Endothelial cell of umbilical vein (primary cell): ENCODE data around the gene PCP4L1. TPM values are rescaled to one million over a fixed set of nuclear protein-coding genes. Genes with fewer than 3 reads are reported as not detected.

Source experiments
- BruUV-seq: library from RNA; stranded (reverse); fragments of 400-500 nt; replicated peaks from 2 replicates; lab custom pipeline; 2021; lab: Mats Ljungman, UMichigan
- CTCF ChIA-PET: fragments of 300-600, 350-600 bp; sonication (Branson Sonifier 250); formaldehyde crosslinking; loops from one replicate; lab custom pipeline; 2021; ENCODE audit warnings: antibody characterized with exemption, inconsistent platforms; lab: Charles Lee
- POLR2A ChIA-PET: fragments of 300-600, 350-600 bp; sonication (Branson Sonifier 250); formaldehyde crosslinking; loops from one replicate; lab custom pipeline; 2021; ENCODE audit warnings: antibody characterized with exemption, inconsistent platforms; lab: Charles Lee
- DNase-seq: peaks from one replicate; pipeline ENCODE4 v3.0.0-alpha.2; 2011; ENCODE audit warnings: low read depth, low spot score
- FAIRE-seq: peaks from 2 replicates; lab custom pipeline; 2011; peaks lifted over from hg19 to GRCh38; lab: Jason Lieb, UNC
- H2AFZ ChIP-seq: 2 replicates; pipeline ENCODE4 v1.6.0; 2012; ENCODE audit warnings: low read depth, low read length, control low read depth, inconsistent platforms
- H3K27ac ChIP-seq: 2 replicates; pipeline ENCODE4 v1.5.1; 2011; ENCODE audit warnings: low read depth, mild to moderate bottlenecking, control low read depth, low read length, moderate library complexity; ENCODE audit not compliant: insufficient read depth
- H3K27me3 ChIP-seq, 2 experiments: 2 replicates each; pipeline versions ENCODE4 v1.6.0 to v1.6.1; 2011; ENCODE audit warnings: low read length in 2 of 2, mixed read lengths in 1 of 2; ENCODE audit not compliant: control insufficient read depth in 2 of 2, insufficient read depth in 2 of 2
- H3K36me3 ChIP-seq, 2 experiments: 2 replicates in 1 of 2; 3 replicates in 1 of 2; pipeline ENCODE4 v1.5.1; 2011; ENCODE audit warnings: low read length in 2 of 2, mild to moderate bottlenecking in 1 of 2, moderate library complexity in 1 of 2; ENCODE audit not compliant: control insufficient read depth in 2 of 2, insufficient read depth in 2 of 2; ENCODE audit errors: extremely low read depth in 1 of 2
- H3K4me1 ChIP-seq: 3 replicates; pipeline ENCODE4 v1.5.1; 2011; ENCODE audit warnings: mild to moderate bottlenecking, low read length; ENCODE audit not compliant: control insufficient read depth, insufficient read depth; ENCODE audit errors: extremely low read depth
- H3K4me2 ChIP-seq: 2 replicates; pipeline ENCODE4 v1.6.1; 2011; ENCODE audit warnings: low read length, control low read depth, mixed read lengths; ENCODE audit not compliant: insufficient read depth
- H3K4me3 ChIP-seq, 3 experiments: fragments of 200-600 bp in 1 of 3; sonication (generic), shearing (Covaris generic) in 1 of 3; replicated peaks in 1 of 3; 2 replicates each; pipeline ENCODE4 v1.5.1; 2011 to 2016; ENCODE audit warnings: control low read depth in 3 of 3, low read length in 3 of 3, mild to moderate bottlenecking in 2 of 3, inconsistent platforms in 1 of 3, low read depth in 1 of 3, moderate library complexity in 1 of 3; ENCODE audit not compliant: insufficient read depth in 1 of 3
- H3K79me2 ChIP-seq: 2 replicates; pipeline ENCODE4 v1.6.0; 2012; ENCODE audit warnings: low read length, inconsistent platforms; ENCODE audit not compliant: control insufficient read depth, insufficient read depth
- H3K9ac ChIP-seq: replicated peaks from 2 replicates; pipeline ENCODE3; 2011; ENCODE audit warnings: low read length, control low read depth; ENCODE audit not compliant: insufficient read depth; ENCODE audit errors: extremely low read depth
- H3K9me1 ChIP-seq: replicated peaks from 3 replicates; pipeline ENCODE4 v1.6.0; 2011; ENCODE audit warnings: mild to moderate bottlenecking, low read length; ENCODE audit not compliant: control insufficient read depth, insufficient read depth; ENCODE audit errors: extremely low read depth
- H3K9me3 ChIP-seq: replicated peaks from 2 replicates; pipeline ENCODE4 v1.5.1; 2012; ENCODE audit warnings: low read length, inconsistent platforms; ENCODE audit not compliant: control insufficient read depth, insufficient read depth
- H4K20me1 ChIP-seq: replicated peaks from 2 replicates; pipeline ENCODE3; 2011; ENCODE audit warnings: mild to moderate bottlenecking, low read length; ENCODE audit not compliant: control insufficient read depth, insufficient read depth; ENCODE audit errors: extremely low read depth
- CTCF ChIP-seq, 2 donors: IDR thresholded peaks; 1 replicate in 1 of 2; 2 replicates in 1 of 2; pipeline ENCODE4 v1.5.1; 2011; ENCODE audit warnings: low read length in 2 of 2, mild to moderate bottlenecking in 2 of 2, moderate library complexity in 2 of 2, control low read depth in 1 of 2, inconsistent platforms in 1 of 2, low read depth in 1 of 2; ENCODE audit not compliant: insufficient read depth in 1 of 2; ENCODE audit errors: extremely low read depth in 1 of 2
- EZH2 ChIP-seq: IDR thresholded peaks from 2 replicates; pipeline ENCODE4 v1.6.1; 2012; ENCODE audit warnings: borderline replicate concordance, low read depth, mild to moderate bottlenecking, moderate library complexity, low read length, inconsistent platforms; ENCODE audit not compliant: severe bottlenecking
- FOS ChIP-seq: IDR thresholded peaks from 2 replicates; pipeline ENCODE4 v1.6.1; 2011; ENCODE audit warnings: mild to moderate bottlenecking, low read length, moderate library complexity, borderline replicate concordance; ENCODE audit not compliant: insufficient read depth
- GATA2 ChIP-seq: IDR thresholded peaks from 2 replicates; pipeline ENCODE4 v1.7.0; 2011; ENCODE audit warnings: low read depth, mild to moderate bottlenecking, moderate library complexity, mixed read lengths, low read length; ENCODE audit not compliant: insufficient read length, insufficient read depth
- MAX ChIP-seq: IDR thresholded peaks from 2 replicates; pipeline ENCODE4 v1.6.1; 2011; ENCODE audit not compliant: insufficient read depth, insufficient read length
- MYC ChIP-seq: IDR thresholded peaks from one replicate; pipeline ENCODE4 v1.6.1; 2011; ENCODE audit warnings: mild to moderate bottlenecking, low read depth, low read length
- POLR2A ChIP-seq: IDR thresholded peaks from 2 replicates; pipeline ENCODE4 v1.6.1; 2012; ENCODE audit warnings: low read depth, mild to moderate bottlenecking, control low read depth, low read length
- POLR2AphosphoS5 ChIP-seq: IDR thresholded peaks from 2 replicates; pipeline ENCODE4 v1.6.1; 2012; ENCODE audit warnings: low read depth, mild to moderate bottlenecking, control low read depth, low read length, moderate library complexity; ENCODE audit not compliant: insufficient read depth
- dilution Hi-C: fragments of 300-500 bp; cut with MboI; formaldehyde crosslinking; loops from one replicate; pipeline ENCODE4 v1.15.0; 2019; ENCODE audit warnings: low sequenced_read_pairs; ENCODE audit not compliant: extremely low pct_ligation_motif_present
- intact Hi-C: fragments of 100-400 bp; cut with micrococcal nuclease; formaldehyde crosslinking; loops from one replicate; pipeline ENCODE4 v1.10.0; 2022
- polyA plus RNA-seq, 4 experiments: library from polyadenylated mRNA; depleted of rRNA in 3 of 4; stranded (reverse) in 3 of 4; unstranded in 1 of 4; fragments of >200 nt; gene quantifications; 2 replicates each; pipeline versions ENCODE4 v1.2.1 to v1.2.3, GENCODE V29; 2011 to 2012; ENCODE audit warnings: missing spikeins in 1 of 4
- total RNA-seq: library from RNA; stranded (reverse); gene quantifications from 2 replicates; pipeline ENCODE4 v1.2.3, GENCODE V29; 2021

Gene PCP4L1
- total and polyA plus RNA-seq, 2 donors (not counting 3 experiments of a cell fraction or from before 2014, with no cell fraction given) = not detected

GRCh38 chr1:161285113-161285512 is 26.6 kb downstream of the PCP4L1 start:
- no peak overlapping the region for H3K9ac ChIP-seq
- TF ChIP-seq MAX (no peak), EZH2 (no peak), MYC (no peak), FOS (no peak), POLR2AphosphoS5 (no peak), POLR2A (no peak), CTCF (IDR thresholded peaks at IDR 0.05; ENCODE audit: extremely low read depth in 1 of 2, insufficient read depth in 1 of 2, low read depth in 1 of 2, low read length in 2 of 2) (no peak), GATA2 (no peak)
- H3K79me2 ChIP-seq = no peaks in the 10 kb centered on the region
- H2AFZ ChIP-seq = no peak overlapping the region
- no peaks in the 10 kb centered on the region for H3K36me3 ChIP-seq
- no peak for FAIRE-seq
- ChIA-PET POLR2A (no interaction called here), CTCF (interaction anchor here (0.7 to 1.2 kb wide), 3 partner anchors 12 to 96 kb away, joined by 3 to 4 read pairs (median 3); no protein-coding TSS in a partner anchor)
- intact Hi-C loops (no loop called here), dilution Hi-C loops (no loop called here)
- no peaks in the 10 kb centered on the region for H3K4me1 ChIP-seq
- no peak overlapping the region for H3K4me2 ChIP-seq
- no peak overlapping the region for H3K4me3 ChIP-seq
- no peak overlapping the region for H3K27ac ChIP-seq
- BruUV-seq = no TSS peak
- no peaks in the 10 kb centered on the region for H3K9me1 ChIP-seq
- no peaks in the 10 kb centered on the region for H3K9me3 ChIP-seq
- H4K20me1 ChIP-seq = no peaks in the 10 kb centered on the region
- no peak for DNase-seq
- H3K27me3 ChIP-seq = peaks cover 27 to 37% of the 10 kb centered on the region in 2 experiments
